GM21390 (cell line): ENCODE data around the gene NT5C1B.
"Not testable (repeated sequence)": the region's sequence is repeated elsewhere in the genome, so short reads cannot be mapped to it uniquely, and the experiment has no call there.

Experiments used
- ATAC-seq: cut with Tn5 transposase; IDR thresholded peaks from one replicate; pipeline ENCODE4 v1.9.1; 2021; ENCODE audit not compliant: unreplicated experiment

Gene NT5C1B

DNA sequence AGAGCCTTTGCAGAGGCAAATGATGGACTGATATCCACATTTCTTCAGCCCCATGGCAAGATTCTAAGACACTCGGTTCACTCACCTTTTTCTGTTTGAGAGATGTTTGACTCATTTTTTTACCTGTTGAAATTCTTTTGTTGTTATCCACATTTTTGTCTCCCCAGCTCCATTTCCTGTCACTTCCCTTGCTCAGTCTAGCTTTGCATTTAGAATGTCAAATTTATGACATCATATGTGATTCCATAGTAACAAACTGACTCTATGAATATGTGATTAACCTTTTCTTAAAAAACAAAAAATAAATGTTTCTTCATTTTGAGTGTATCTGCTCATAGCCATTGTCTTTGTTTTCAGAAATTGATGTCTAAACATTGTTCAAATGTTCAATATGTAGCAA, at the start of gene NT5C1B:
Gene NT5C1B (minus strand): TSS at position 216 of the 400 bp plus-strand sequence. CDS start 101 bp downstream, at position 115.
- no peak for ATAC-seq

DNA sequence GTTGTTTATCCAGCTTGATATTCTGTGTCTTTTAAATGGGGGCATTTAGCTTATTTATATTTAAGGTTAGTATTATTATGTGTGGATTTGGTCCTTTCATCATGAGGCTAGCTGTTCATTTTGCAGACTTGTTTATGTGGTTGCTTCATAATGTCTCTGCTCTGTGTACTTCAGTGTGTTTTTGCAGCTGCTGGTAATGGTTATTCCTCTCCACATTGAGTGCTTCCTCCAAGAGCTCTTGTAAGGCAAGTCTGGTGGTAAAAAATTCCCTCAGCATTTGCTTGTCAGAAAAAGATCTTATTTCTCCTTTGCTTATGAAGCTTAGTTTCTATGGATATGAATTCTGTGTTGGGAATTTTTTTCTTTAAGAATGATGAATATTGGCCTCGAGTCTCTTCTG, 47.8 kb upstream of the NT5C1B start:
- no peak for ATAC-seq

DNA sequence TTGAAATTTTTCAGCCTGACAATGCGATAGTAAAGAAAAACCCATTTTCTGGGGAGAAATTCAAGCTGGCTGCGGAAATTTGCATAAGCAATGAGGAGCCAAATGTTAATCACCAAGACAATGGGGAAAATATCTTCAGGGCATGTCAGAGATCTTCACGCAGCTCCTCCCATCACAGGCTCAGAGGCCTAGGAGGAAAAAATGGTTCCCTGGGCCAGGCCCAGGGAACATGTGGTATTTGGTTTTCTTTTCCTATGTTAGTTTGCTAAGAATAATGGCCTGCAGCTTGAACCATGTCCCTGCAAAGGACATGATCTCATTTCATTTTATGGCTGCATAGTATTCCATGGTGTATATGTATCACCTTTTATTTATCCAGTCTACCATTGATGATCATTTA, 43.3 kb upstream of the NT5C1B start:
- not testable (repeated sequence) for ATAC-seq

DNA sequence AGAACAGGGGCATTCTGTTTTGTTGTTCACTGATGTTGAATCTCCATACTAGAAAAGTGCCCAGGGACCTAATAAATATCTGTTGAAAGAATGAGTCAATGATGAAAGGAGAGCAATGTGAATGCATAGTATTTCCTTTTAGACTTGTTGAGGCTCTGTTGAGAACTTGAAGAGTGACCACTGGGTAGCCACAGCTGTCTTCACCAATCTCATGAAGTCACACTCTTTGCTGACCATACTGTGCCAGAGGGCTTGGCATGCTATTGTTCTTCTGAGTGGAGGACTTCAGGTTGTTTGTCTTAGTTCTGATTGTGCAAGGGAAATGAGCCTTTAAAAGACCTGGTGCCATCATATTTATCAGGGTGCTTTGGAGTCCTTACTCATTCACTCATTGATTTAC, 41.6 kb upstream of the NT5C1B start:
- no peak for ATAC-seq

DNA sequence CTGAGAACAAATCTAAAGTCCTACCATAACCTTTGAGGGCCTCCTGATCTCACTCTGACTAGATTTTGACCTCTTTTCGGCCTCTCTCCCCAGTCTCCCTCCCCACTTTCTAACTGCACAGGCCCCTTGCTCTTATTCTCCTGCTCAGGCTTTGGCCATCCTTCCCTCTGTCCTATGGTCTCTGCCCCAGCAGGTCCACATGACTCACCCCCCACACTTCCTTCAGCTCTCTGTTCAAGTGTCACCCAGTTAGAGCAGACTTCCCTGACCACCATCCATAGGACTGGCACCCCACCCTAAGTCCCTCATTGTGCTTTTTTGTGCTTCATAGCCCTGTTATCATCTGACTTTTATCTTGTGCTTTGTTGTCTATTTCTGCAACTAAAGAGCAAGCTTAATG, 41.2 kb upstream of the NT5C1B start:
- ATAC-seq: no peak

DNA sequence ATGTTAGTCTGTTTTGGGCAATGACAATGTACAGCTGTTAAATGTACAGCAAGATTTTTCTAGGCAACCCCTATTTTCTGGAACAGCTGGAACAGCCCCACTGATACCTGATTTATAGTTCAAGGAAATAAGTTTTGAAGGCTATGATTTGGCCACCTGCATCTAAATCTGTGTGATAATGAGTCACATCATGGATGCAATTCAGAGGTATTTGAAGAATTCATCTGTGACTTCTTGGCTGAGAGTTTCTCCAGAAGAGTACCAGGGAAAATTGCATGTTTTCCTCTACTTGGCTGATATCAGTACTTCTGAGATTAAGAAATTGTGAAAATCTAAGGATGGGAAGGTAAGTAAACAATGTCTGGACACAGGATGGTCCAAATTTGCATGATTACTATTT, 40.7 kb upstream of the NT5C1B start:
- ATAC-seq: no peak

DNA sequence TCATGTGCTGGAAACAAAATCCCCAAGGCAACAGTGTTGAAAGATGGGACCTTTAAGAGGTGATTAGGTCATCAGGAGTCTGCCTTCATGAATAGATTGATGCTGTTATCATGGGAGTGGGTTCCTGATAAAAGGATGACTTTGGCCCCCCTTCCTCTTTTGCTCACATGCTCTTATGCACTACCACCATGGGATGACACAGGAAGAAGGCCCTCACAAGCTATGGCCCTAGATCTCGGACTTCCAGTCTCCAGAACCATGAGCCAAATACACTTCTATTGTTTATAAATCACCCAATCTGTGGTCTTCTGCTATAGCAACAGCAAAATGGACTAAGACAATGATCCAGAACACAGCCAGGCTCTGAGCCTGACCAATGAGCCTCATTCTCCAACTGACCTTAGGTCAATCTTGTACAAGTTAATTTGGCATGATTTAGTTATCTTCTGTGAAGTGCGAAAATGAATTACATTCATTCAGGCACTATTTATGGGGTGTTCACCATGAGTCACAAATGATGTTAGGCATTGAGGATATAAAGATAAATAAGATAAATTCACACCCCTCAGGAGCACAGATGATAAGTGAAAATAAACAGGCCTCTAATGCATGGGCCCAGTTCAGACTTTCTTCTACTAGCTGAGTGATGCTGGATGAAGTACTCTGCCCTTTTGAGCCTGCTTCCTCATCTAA, 37.7 kb upstream of the NT5C1B start:
- ATAC-seq: no peak

DNA sequence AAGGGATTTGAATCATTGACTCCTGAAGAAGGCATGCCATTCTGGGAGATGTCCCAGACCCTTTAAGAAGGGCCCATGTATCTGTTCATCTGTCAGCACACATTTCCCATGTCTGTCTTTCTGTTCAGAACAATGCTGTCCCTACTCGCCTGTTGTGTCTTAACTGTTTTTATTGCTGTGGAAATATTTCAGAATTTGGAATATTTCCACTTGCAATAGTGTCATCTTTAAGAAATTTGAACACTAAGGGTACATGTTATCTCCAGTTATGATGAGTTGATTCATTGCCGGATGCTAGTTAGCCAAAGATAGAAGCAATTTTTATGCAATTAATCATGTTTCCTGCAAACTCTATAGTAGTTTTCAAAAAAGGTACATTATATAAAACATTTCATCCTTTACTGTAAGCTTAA, 36.9 kb upstream of the NT5C1B start:
- no peak for ATAC-seq

DNA sequence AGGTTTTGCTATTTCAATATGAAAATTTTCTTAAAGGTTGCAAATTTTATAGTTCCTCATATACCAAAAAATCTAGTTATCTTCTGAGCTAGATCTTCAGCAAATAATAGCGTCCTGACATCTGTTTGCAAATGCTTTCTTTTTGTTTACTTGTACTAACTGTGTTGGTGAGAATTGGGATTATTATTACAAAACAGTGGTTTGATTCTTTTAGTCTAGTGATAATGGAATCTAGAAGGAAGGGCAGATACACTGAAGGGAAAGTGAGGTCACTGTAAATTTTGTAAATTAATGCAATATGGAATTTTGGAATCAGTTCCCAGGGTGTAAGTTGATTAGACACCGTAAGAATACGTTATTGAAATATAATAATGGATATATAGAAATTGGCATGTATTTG, 36.2 kb upstream of the NT5C1B start:
- ATAC-seq: no peak

DNA sequence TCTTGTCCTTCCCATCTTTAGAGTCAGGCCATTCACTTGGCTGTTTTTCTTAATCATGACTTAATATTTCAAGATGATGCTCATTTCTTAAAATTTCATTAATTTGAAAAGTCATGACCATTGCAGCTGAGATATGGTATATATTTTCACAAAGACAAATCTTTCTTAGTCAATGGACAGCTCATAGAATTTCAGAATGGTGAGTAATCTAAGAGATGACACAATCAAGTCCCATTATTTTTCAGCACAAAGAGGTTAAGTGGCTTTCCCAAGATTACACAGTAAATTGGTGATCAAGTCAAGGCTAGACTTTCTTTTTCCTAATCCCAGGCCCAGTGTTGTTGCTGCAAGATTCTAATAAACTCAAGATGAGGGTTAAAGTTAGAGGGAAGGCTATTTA, 34.4 kb upstream of the NT5C1B start:
- ATAC-seq: no peak

DNA sequence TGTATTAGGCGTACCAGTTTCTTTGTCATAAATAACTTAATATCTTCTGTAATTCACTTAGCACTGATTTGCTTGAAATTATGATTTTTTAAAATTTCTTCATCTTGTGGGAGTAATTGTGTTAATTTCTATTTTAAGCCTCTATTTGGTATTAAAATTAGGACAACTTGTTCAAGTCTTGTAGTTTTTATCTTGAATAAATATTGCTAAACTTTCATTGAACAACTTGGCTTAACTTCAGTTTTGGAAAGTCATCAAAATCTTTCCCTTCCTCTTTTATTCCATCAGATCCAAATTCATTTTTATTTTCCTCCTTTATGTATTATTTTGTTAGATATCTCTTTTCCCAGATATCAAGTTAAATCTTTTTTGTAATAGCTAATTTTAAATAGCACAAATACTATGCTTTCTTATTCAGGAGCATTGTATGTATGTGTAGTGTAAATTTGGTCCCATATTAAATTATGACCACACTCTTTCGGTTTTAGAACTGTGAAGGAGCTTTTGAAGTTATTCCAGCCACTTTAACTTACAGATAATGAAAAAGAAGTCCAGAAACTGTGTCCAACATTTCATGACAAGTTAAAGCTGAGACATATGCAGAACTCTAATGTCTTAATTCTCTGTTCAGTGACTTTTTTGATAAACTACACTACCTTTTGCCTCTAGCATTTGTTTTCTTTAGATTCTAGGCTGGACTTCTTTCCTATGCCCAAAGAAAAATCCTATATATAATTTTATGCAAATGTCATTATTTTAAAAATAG, 31.7 kb upstream of the NT5C1B start:
- ATAC-seq: no peak

DNA sequence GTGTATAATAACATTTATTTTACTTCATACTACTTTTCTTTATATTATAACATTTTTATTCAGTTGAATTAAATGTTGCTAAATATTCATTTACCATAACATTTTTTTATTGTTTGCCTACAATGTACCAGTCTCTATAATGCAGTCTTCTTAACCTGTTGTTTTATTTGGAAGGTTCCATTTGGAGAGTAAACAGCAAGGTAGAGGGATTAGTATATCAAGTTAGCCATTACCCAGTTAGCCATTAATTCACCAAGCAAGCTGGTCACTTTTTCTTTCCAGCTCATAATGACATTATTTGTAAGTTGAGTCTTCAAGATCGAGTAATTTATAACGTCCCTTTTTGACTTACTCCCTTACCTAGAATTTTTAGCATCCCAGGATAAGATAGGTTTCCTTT, 29.7 kb upstream of the NT5C1B start:
- ATAC-seq: no peak

DNA sequence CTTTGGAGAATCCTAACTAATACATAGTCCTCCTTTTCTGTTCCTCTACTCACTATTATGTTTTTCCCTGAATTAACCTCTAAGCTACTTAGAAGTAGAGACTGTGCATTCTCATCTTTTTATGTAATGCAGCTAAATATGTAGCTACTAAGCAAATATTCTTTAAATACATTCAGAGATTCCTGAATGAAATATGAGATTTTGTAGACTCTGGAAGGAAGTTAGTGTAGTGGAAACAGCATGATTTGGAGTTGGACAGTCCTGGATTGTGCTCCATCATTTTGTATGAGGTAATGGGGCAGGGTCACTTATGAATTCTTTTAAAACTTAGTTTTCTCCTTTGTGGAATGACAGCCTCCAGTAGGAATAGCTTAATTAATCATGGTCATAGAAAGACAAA, 24.7 kb upstream of the NT5C1B start:
- ATAC-seq: no peak

DNA sequence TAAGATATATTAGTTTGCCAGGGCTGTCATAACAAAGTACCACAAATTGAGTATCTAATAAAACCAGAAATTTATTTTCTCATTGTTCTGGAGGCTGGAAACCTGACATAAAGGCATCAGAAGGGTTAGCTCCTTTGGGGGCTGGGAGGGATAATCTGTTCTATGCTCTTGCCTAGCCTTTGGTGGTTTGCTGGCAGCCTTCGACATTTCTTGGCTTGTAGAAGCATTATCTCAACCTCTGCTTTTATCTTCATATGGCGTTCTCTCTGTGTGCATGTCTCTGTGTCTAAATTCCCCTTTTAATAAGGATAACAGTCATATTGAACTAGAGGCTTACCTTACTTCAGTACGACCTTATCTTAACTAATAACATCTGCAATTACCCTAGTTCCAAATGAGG, 22.8 kb upstream of the NT5C1B start:
- no peak for ATAC-seq

DNA sequence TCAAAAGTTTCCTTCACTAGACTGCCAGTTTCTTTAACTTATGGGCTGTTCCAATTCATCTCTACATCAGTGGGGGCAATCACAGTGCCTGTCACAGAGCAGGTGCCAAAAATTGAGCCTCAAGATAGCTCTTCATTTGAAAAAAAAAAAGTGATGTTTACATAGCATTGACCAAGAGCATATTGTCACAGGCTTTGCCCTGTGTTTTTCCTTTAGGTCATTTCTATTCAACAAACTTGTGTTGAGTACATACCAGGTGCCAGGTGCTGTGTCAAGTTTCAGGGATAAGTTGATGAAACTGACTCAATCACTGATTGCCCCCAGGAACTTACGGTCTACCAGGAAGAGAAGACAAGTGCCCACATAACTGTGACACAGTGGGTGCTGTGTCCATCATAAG, 22.2 kb upstream of the NT5C1B start:
- ATAC-seq: no peak

DNA sequence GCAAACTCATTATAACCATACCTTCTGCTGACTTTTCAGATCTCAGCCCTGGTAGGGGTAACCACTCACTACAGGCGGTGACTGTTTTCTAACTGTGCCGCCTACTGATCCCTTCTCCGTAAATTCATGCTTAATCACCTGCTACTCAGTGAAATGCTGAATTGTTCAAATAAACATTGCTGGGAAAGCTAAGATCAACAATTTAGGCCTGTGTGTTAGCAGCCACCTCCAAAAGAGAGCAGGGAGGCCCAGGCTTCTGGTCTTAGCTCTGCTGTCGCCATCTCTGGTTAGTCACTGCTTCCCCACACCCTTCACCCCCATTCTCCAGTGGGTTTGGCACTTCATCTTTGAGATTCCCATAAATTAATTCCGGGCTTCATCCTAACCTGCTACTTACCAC, 21.8 kb upstream of the NT5C1B start:
- no peak for ATAC-seq

DNA sequence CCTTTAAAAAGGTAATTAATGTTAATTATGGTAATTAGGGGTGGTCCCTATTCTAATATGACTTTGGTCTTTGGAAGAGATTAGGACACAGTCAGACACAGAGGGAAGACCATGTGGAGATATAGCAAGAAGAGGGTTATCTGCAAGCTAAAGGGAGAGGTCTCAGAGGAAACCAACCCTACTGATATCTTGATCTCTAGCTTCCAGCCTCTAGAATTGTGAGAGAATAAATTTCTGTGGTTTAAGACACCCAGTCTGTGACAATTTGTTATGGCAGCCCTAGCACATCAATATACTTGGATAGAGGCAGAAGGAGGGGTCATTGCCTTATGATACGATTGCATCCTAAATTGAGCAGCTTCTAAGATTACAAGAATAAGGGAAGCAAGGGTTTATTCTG, 21.3 kb upstream of the NT5C1B start:
- ATAC-seq: no peak

DNA sequence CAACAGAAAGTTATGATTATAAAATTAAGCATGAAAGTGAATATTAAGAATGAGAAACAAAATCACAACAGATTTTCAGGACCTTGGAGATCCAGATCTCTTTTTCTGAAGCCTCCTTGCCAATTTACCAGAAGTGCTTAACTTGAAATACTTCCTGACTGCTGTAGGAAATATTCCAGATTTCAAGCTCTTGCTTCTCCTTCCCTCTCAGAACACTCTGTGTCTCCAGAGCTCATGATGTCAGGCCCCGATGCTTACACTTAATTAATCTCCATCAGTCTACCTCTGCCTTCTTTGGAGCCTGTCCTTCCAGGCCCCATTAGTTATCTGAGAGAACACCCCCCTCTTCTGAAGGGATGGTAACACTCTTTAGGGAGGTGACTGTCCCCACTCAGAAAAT, 20.7 kb upstream of the NT5C1B start:
- no peak for ATAC-seq

DNA sequence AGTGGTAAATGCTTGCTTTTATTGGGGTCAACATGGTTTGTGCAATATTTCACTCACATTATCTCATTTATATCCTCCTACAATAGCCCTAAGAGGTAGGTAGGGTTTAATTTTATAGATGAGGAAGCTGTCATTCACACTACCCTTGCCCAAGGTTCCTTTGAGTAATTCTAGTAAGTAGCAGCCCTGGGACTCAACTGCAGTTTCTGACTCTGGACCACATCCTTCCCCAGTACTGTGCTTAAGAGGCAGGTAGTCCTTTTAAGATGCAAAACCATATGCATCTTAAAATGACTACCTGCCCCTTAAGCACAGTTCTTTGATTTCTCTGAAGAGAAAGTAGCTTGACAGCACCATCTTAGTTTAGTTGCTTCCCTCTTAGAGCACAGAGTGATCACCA, 15.7 kb upstream of the NT5C1B start:
- no peak for ATAC-seq

DNA sequence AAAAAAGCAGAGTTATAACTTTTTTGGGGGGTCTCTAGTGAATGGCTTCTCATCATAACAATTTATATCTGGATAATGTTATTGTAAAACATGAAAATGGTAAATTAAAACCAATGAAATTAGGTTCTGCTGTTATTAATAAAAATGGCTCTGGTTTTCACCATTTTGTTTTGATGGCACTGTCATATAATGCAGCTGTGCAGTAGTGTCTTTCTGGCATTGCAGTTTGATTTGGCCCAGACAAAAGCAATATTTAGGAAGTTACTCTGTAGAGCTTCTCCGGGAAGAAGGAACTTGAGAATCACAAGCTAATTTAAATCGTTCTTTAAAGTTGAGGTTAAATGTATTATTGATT, 15.1 kb upstream of the NT5C1B start:
- no peak for ATAC-seq

DNA sequence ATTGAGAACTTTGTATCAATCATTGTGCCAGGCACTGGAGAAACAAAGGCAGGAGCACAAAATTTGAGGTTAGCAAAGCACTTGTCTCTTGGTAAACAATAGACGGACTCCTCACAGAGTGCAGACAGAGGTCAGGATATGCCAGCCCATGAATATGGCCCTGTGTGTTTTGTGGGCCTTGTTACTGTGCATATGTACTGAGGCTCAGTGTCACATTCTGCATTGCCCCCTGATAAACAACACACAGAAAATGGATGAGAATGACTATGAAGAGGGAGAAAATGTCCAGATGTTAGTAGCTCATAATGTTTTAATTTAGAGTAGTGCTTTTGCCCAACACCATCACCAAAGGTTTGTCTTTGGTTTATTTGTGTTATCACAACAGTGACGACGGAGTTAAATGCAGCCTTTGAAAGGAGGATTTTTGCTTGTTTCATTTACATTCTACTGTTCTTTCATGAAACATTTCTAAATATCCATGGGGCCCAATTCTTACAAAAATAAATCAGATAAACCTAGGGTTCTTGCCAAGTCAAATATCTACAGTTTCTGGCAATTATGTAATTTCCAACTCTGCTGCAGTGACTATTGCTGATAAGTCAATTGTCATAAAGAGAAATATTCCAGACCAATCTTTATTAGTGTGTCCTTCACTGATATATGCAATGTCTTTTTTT, 14.6 kb upstream of the NT5C1B start:
- no peak for ATAC-seq

DNA sequence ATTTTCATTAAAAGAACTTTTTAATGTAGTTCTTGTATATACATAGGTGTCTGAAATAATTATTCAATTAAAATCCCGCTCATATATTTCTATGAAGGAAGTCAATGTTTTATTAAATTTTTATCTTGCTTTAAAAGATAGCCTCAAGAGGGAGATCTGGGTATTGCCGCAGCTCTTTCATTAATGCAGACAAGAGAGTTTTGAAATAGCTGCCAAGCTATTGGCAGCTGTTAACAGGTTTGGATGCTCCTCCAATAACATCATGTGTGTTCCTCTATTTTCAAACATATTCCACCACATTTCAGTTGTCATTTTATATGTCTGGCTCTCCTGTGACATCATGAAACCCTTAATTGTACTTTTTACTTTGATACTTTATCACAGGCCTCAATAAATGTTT, 12.9 kb upstream of the NT5C1B start:
- ATAC-seq: no peak
